SK-N-SH (cell line): Measurements from ENCODE around the gene E2F4. TPM values are rescaled to one million over a fixed set of nuclear protein-coding genes. Genes with fewer than 3 reads are reported as not detected.

Source experiments
- CTCF ChIA-PET: fragments of 300-600, 350-600 bp; formaldehyde crosslinking; extraction: SDS; loops from one replicate; lab custom pipeline; 2021; lab: Yijun Ruan, JAX
- POLR2A ChIA-PET: fragments of 350-600 bp; sonication (Branson Sonifier 250); formaldehyde crosslinking; extraction: SDS; loops from one replicate; lab custom pipeline; 2020; ENCODE audit warnings: antibody characterized with exemption, inconsistent platforms; lab: Yijun Ruan, JAX
- DNase-seq: peaks from one replicate; pipeline ENCODE4 v3.0.0; 2012
- H2AFZ ChIP-seq: fragments of 200-600 bp; sonication (generic); 2 replicates; pipeline ENCODE4 v1.8.1; 2016; ENCODE audit warnings: antibody characterized with exemption, mild to moderate bottlenecking, low read depth
- H3F3A ChIP-seq: fragments of 200-600 bp; sonication (generic); replicated peaks from 2 replicates; pipeline ENCODE3; 2016; ENCODE audit warnings: antibody characterized with exemption, mild to moderate bottlenecking; ENCODE audit not compliant: insufficient read depth
- H3K27ac ChIP-seq, 2 experiments: fragments of 200-500 bp in 1 of 2; fragments of 200-600 bp in 1 of 2; sonication (Bioruptor generic) in 1 of 2; sonication (generic), shearing (Covaris generic) in 1 of 2; 2 replicates each; pipeline versions ENCODE4 v1.5.1 to v1.6.1; 2014 to 2016; ENCODE audit warnings: low read depth in 2 of 2, inconsistent platforms in 1 of 2, low read length in 1 of 2, mild to moderate bottlenecking in 1 of 2, mixed read lengths in 1 of 2
- H3K27me3 ChIP-seq: fragments of 200-600 bp; sonication (generic), shearing (Covaris generic); 2 replicates; pipeline ENCODE4 v1.6.1; 2016; ENCODE audit warnings: mixed run types; ENCODE audit not compliant: insufficient read depth
- H3K36me3 ChIP-seq, 2 experiments: fragments of 200-500 bp in 1 of 2; fragments of 200-600 bp in 1 of 2; sonication (Bioruptor generic) in 1 of 2; sonication (generic) in 1 of 2; replicated peaks in 1 of 2; 2 replicates each; pipeline versions ENCODE3 to v1.5.1; 2014 to 2016; ENCODE audit warnings: low read length in 1 of 2, mild to moderate bottlenecking in 1 of 2; ENCODE audit not compliant: insufficient read depth in 2 of 2, control insufficient read depth in 1 of 2
- H3K4me1 ChIP-seq, 2 experiments: fragments of 200-500 bp in 1 of 2; fragments of 200-600 bp in 1 of 2; sonication (Bioruptor generic) in 1 of 2; sonication (generic), shearing (Covaris generic) in 1 of 2; 2 replicates each; pipeline versions ENCODE4 v1.5.1 to v1.6.1; 2014 to 2016; ENCODE audit warnings: low read depth in 1 of 2, low read length in 1 of 2, mixed run types in 1 of 2; ENCODE audit not compliant: insufficient read depth in 2 of 2, control insufficient read depth in 1 of 2
- H3K4me2 ChIP-seq: fragments of 200-600 bp; sonication (generic), shearing (Covaris generic); 2 replicates; pipeline ENCODE4 v1.6.1; 2017; ENCODE audit warnings: mixed run types
- H3K4me3 ChIP-seq, 2 experiments: fragments of 200-500 bp in 1 of 2; fragments of 200-600 bp in 1 of 2; sonication (Bioruptor generic) in 1 of 2; sonication (generic), shearing (Covaris generic) in 1 of 2; 2 replicates each; pipeline versions ENCODE4 v1.5.1 to v1.8.1; 2014 to 2016; ENCODE audit warnings: low read depth in 2 of 2, inconsistent platforms in 1 of 2, low read length in 1 of 2, mild to moderate bottlenecking in 1 of 2, mixed read lengths in 1 of 2, moderate library complexity in 1 of 2
- H3K79me2 ChIP-seq: fragments of 200-600 bp; sonication (generic); 2 replicates; pipeline ENCODE4 v1.8.1; 2017; ENCODE audit warnings: mild to moderate bottlenecking; ENCODE audit not compliant: insufficient read depth
- H3K9ac ChIP-seq: fragments of 200-600 bp; sonication (generic); 2 replicates; pipeline ENCODE4 v1.6.1; 2017; ENCODE audit warnings: mixed run types
- H3K9me2 ChIP-seq: fragments of 200-600 bp; sonication (generic); 2 replicates; pipeline ENCODE4 v1.6.1; 2017; ENCODE audit warnings: mixed run types
- H3K9me3 ChIP-seq: fragments of 200-600 bp; sonication (generic); 2 replicates; pipeline ENCODE4 v1.6.1; 2017; ENCODE audit warnings: mixed run types, mild to moderate bottlenecking, moderate library complexity
- H4K20me1 ChIP-seq: fragments of 200-600 bp; sonication (generic); 2 replicates; pipeline ENCODE4 v1.6.1; 2017; ENCODE audit warnings: mild to moderate bottlenecking, mixed run types; ENCODE audit not compliant: insufficient read depth
- CHD2 ChIP-seq: fragments of 150-350 bp; IDR thresholded peaks from 2 replicates; pipeline ENCODE4 v1.6.1; 2018; ENCODE audit warnings: low read length; ENCODE audit not compliant: partially characterized antibody
- ELF1 ChIP-seq: IDR thresholded peaks from 2 replicates; pipeline ENCODE4 v1.4.0; 2012
- EZH2phosphoT487 ChIP-seq: fragments of 200-600 bp; sonication (generic); IDR thresholded peaks from 2 replicates; pipeline ENCODE4 v1.6.1; 2017; ENCODE audit warnings: low read depth, mixed run types, mild to moderate bottlenecking, antibody characterized with exemption, moderate library complexity, borderline replicate concordance
- GABPA ChIP-seq: IDR thresholded peaks from 2 replicates; pipeline ENCODE4 v1.4.0; 2012; ENCODE audit warnings: low read depth, mild to moderate bottlenecking
- JUND ChIP-seq: IDR thresholded peaks from 2 replicates; pipeline ENCODE4 v1.4.0; 2012
- MEF2A ChIP-seq: IDR thresholded peaks from 2 replicates; pipeline ENCODE4 v1.4.0; 2012; ENCODE audit warnings: low read depth, borderline replicate concordance
- POLR2AphosphoS5 ChIP-seq: IDR thresholded peaks from 2 replicates; pipeline ENCODE4 v1.6.1; 2012; ENCODE audit warnings: low read depth, low read length
- RAD21 ChIP-seq: IDR thresholded peaks from 2 replicates; pipeline ENCODE4 v1.6.1; 2012; ENCODE audit warnings: mild to moderate bottlenecking, low read length
- RFX5 ChIP-seq: IDR thresholded peaks from 2 replicates; pipeline ENCODE4 v1.6.1; 2012; ENCODE audit warnings: mild to moderate bottlenecking, improper control_type of control experiment, low read length
- YY1 ChIP-seq: IDR thresholded peaks from 2 replicates; pipeline ENCODE4 v1.4.0; 2012; ENCODE audit warnings: low read depth, mild to moderate bottlenecking
- WGBS: methylation state at CpG from one replicate; pipeline ENCODE4 v1.1.6; 2017; ENCODE audit warnings: low lambda C conversion rate; 5-methylcytosine and 5-hydroxymethylcytosine counted together
- polyA plus RNA-seq, 3 experiments: library from polyadenylated mRNA; depleted of rRNA; stranded (reverse); fragments of >200 nt; gene quantifications; 2 replicates each; pipeline ENCODE4 v1.2.3, GENCODE V29; 2012
- TF ChIP-seq, protein P1 (sequence below): IDR thresholded peaks from 2 replicates; pipeline ENCODE4 v1.6.1; 2012; ENCODE audit warnings: mild to moderate bottlenecking, low read depth, low read length, moderate library complexity
- TF ChIP-seq, protein P2 (sequence below): fragments of 150-350 bp; IDR thresholded peaks from 2 replicates; pipeline ENCODE4 v1.6.1; 2017; ENCODE audit warnings: antibody characterized with exemption, low read length, low read depth, borderline replicate concordance
- TF ChIP-seq, protein P3 (sequence below): IDR thresholded peaks from 2 replicates; pipeline ENCODE4 v1.4.0; 2012; ENCODE audit warnings: low read depth, borderline replicate concordance
- TF ChIP-seq, protein P4 (sequence below): IDR thresholded peaks from 2 replicates; pipeline ENCODE4 v1.4.0; 2012; ENCODE audit warnings: low read depth, borderline replicate concordance

Gene E2F4
- polyA plus RNA-seq, 1 of the 3 experiments (the other 2 are of a cell fraction), result 168 TPM

DNA sequence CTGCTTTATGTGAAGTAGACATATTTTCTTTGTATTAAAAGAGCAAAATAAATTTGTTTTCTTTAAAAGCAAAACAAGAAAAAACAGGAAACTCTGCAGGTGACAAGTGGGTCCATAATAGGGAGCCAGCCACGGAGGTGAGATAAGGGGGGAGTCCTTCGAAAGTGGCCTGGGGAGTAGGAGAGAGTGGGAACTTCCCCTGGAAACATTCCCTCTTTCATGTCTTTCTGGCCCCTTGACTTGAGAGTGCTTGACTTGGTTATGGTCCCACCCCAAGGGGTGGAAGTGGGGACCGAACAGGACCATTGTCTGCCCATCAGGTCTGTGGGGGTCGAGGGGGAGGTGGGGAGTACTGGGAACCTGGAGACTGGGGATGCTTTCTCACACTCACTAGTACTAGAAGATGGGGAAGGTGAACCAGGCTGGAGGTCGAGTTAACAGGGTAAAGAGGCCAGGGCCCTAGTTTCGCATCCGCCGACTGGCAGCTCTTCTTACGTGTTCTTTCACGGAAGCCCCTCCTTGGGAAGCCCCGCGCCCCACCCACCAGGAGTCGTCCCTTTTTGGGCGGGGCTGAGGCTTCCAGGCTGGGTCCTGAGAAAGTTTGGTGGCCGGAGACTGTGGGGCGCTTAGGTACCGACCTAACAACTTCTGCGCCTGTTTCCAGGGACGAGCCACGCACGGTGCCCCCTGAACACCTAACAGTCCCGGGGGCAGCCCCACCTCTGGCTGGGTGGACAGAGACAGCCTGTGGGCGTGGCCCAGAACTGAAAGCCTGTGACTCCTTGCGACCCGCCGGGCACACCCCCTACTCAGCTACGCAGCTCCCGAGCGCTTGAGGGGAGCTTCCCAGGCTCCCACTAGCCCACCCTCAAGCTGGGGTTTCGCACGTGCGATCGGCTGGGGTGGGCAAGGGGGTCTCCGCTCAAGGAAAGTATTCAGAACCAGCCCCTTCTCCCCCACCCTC lies 33.0 kb upstream of the E2F4 start:
- no peaks in the 10 kb centered on the region for H3K9me2 ChIP-seq
- CTCF ChIA-PET, result interaction anchor here (1.2 to 14.2 kb wide), 11 partner anchors 11 to 752 kb away, joined by 3 to 470 read pairs (median 6); partner anchors contain the start of genes CBFB, CES4A and NOL3
- peaks cover 4 to 27% of the 10 kb centered on the region in 2 experiments; a peak in 1 of 4 replicates for H3K4me1 ChIP-seq
- peak overlapping the region; percentile 93 to 96 for H3K4me3 ChIP-seq
- 12% methylated on average over 19 of the region's 34 CpGs for WGBS
- H4K20me1 ChIP-seq, result peaks cover 26% of the 10 kb centered on the region
- H3K4me2 ChIP-seq, result peak overlapping the region; percentile 88
- H3F3A ChIP-seq, result peaks cover 14% of the 10 kb centered on the region
- H3K36me3 ChIP-seq, result peaks cover 0 to 3% of the 10 kb centered on the region in 2 experiments
- H2AFZ ChIP-seq, result peak overlapping the region; percentile 89; the same call in 1 of the 2 replicates
- H3K79me2 ChIP-seq, result no peaks in the 10 kb centered on the region
- peak overlapping the region; percentile 79 for H3K9ac ChIP-seq
- H3K27ac ChIP-seq, result peak overlapping the region; percentile 56 to 60; a peak in 3 of 4 replicates
- peak; percentile 61 for DNase-seq
- POLR2A ChIA-PET, result interaction anchor here (0.8 kb wide), 1 partner anchor 331 kb away, joined by 3 read pairs; no protein-coding TSS in a partner anchor
- no peak for TF ChIP-seq RFX5
- TF ChIP-seq YY1, result no peak
- TF ChIP-seq MEF2A, result no peak
- TF ChIP-seq, protein P1, sequence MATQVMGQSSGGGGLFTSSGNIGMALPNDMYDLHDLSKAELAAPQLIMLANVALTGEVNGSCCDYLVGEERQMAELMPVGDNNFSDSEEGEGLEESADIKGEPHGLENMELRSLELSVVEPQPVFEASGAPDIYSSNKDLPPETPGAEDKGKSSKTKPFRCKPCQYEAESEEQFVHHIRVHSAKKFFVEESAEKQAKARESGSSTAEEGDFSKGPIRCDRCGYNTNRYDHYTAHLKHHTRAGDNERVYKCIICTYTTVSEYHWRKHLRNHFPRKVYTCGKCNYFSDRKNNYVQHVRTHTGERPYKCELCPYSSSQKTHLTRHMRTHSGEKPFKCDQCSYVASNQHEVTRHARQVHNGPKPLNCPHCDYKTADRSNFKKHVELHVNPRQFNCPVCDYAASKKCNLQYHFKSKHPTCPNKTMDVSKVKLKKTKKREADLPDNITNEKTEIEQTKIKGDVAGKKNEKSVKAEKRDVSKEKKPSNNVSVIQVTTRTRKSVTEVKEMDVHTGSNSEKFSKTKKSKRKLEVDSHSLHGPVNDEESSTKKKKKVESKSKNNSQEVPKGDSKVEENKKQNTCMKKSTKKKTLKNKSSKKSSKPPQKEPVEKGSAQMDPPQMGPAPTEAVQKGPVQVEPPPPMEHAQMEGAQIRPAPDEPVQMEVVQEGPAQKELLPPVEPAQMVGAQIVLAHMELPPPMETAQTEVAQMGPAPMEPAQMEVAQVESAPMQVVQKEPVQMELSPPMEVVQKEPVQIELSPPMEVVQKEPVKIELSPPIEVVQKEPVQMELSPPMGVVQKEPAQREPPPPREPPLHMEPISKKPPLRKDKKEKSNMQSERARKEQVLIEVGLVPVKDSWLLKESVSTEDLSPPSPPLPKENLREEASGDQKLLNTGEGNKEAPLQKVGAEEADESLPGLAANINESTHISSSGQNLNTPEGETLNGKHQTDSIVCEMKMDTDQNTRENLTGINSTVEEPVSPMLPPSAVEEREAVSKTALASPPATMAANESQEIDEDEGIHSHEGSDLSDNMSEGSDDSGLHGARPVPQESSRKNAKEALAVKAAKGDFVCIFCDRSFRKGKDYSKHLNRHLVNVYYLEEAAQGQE, result no peak
- TF ChIP-seq JUND, result no peak
- no peak for TF ChIP-seq ELF1
- TF ChIP-seq, protein P2, sequence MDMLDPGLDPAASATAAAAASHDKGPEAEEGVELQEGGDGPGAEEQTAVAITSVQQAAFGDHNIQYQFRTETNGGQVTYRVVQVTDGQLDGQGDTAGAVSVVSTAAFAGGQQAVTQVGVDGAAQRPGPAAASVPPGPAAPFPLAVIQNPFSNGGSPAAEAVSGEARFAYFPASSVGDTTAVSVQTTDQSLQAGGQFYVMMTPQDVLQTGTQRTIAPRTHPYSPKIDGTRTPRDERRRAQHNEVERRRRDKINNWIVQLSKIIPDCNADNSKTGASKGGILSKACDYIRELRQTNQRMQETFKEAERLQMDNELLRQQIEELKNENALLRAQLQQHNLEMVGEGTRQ, result no peak
- TF ChIP-seq GABPA, result no peak
- no peak for TF ChIP-seq RAD21
- TF ChIP-seq, protein P3, sequence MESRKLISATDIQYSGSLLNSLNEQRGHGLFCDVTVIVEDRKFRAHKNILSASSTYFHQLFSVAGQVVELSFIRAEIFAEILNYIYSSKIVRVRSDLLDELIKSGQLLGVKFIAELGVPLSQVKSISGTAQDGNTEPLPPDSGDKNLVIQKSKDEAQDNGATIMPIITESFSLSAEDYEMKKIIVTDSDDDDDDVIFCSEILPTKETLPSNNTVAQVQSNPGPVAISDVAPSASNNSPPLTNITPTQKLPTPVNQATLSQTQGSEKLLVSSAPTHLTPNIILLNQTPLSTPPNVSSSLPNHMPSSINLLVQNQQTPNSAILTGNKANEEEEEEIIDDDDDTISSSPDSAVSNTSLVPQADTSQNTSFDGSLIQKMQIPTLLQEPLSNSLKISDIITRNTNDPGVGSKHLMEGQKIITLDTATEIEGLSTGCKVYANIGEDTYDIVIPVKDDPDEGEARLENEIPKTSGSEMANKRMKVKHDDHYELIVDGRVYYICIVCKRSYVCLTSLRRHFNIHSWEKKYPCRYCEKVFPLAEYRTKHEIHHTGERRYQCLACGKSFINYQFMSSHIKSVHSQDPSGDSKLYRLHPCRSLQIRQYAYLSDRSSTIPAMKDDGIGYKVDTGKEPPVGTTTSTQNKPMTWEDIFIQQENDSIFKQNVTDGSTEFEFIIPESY, result no peak
- TF ChIP-seq, protein P4, sequence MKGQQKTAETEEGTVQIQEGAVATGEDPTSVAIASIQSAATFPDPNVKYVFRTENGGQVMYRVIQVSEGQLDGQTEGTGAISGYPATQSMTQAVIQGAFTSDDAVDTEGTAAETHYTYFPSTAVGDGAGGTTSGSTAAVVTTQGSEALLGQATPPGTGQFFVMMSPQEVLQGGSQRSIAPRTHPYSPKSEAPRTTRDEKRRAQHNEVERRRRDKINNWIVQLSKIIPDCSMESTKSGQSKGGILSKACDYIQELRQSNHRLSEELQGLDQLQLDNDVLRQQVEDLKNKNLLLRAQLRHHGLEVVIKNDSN, result no peak
- TF ChIP-seq POLR2AphosphoS5, result no peak
- TF ChIP-seq CHD2, result no peak
- TF ChIP-seq EZH2phosphoT487, result no peak
- H3K9me3 ChIP-seq, result no peaks in the 10 kb centered on the region
- no peaks in the 10 kb centered on the region for H3K27me3 ChIP-seq
